Pancreas (tissue), 10 donors: ENCODE data around the gene WNT6. TPM values are rescaled to one million over a fixed set of nuclear protein-coding genes. Genes with fewer than 3 reads are reported as not detected.

ENCODE experiments used
- ATAC-seq, 4 donors: fragments of 200-7000 bp; cut with Tn5 transposase; one replicate each; pipeline versions ENCODE4 v1.8.0 to v1.9.1; 2020; ENCODE audit warnings: mild to moderate bottlenecking in 4 of 4, moderate library complexity in 4 of 4
- DNase-seq, 6 donors: peaks; one replicate each; pipeline ENCODE4 v3.0.0-alpha.2; 2020
- FAIRE-seq: peaks from 2 replicates; lab custom pipeline; 2012; peaks lifted over from hg19 to GRCh38; lab: Jason Lieb, UNC
- H3K27ac ChIP-seq, 4 donors: fragments of 200-600 bp; sonication (generic); 1 replicate in 3 of 4; 2 replicates in 1 of 4; pipeline versions ENCODE4 v1.5.0 to v1.8.0; 2020
- H3K27me3 ChIP-seq, 4 donors: fragments of 200-600 bp; one replicate each; pipeline ENCODE4 v1.8.0; 2021
- H3K36me3 ChIP-seq, 3 donors: fragments of 200-600 bp; sonication (generic) in 1 of 3; one replicate each; pipeline versions ENCODE4 v1.5.0 to v1.8.0; 2020 to 2021
- H3K4me1 ChIP-seq, 3 donors: fragments of 200-600 bp; one replicate each; pipeline ENCODE4 v1.8.0; 2021
- H3K4me3 ChIP-seq, 4 donors: fragments of 200-600 bp; sonication (generic) in 2 of 4; one replicate each; pipeline versions ENCODE4 v1.5.0 to v1.8.0; 2020 to 2021
- H3K9me3 ChIP-seq, 4 donors: fragments of 200-600 bp; one replicate each; pipeline ENCODE4 v1.8.0; 2021
- CTCF ChIP-seq, 4 donors: fragments of 200-600 bp; sonication (generic) in 3 of 4; IDR thresholded peaks; one replicate each; pipeline versions ENCODE4 v1.5.0 to v1.8.0; 2021; ENCODE audit warnings: antibody characterized with exemption in 4 of 4
- WGBS, 2 donors: extraction: QIAGEN DNeasy Blood & Tissue Kit; methylation state at CpG; one replicate each; pipeline ENCODE4 v1.1.7; 2013; 5-methylcytosine and 5-hydroxymethylcytosine counted together
- intact Hi-C, 3 donors: fragments of 100-400 bp; cut with DNase I; formaldehyde crosslinking; loops; one replicate each; pipeline versions ENCODE4 v1.11.1 to v1.14.2; 2022
- polyA plus RNA-seq, 2 donors: library from polyadenylated mRNA; stranded (reverse); fragments of 200-250 nt; gene quantifications; one replicate each; pipeline ENCODE4 v1.2.3, GENCODE V29; 2013
- total RNA-seq, 6 donors: library from RNA; stranded (reverse); fragmentation: NEBNext Ultra II Directional in 4 of 6; extraction: Animal tissue kit (Norgen Biotek cat#: 25700) in 4 of 6; gene quantifications; one replicate each; pipeline versions ENCODE4 v1.2.1 to v1.2.4, GENCODE V29; 2021 to 2023
- donor health status: healthy with polysubstance abuse.
- donor health status: DM: no; HTN: no; CAD: no; lungs with moderate emphysema.
- donor health status: DM: no; HTN: no; CAD: no.
- donor health status: control.
- donor health status: control.
- donor health status: Bipolar disorder and iron deficiency.
- donor health status: DM: yes; HTN: yes; CAD: no.
- donor health status: DM: no; HTN: no; CAD: no.
- donor health status: DM: no; HTN: no; CAD: no.
- donor health status: DM: yes; HTN: yes; CAD: no.

Gene WNT6
- total and polyA plus RNA-seq, 8 donors: 0.09 to 1.2 (median 0.32) TPM; not detected in 1

- H3K36me3 ChIP-seq: peaks cover 0 to 3% (median 0%) of the 10 kb centered on the region in 3 donors
- intact Hi-C loops: no loop called here
- WGBS, 2 donors: 88 to 94% methylated on average over 2 of the region's 2 CpGs
- no peaks in the 10 kb centered on the region for H3K4me1 ChIP-seq
- no peaks in the 10 kb centered on the region for H3K27me3 ChIP-seq
- no peak for DNase-seq
- H3K4me3 ChIP-seq: no peak overlapping the region
- H3K9me3 ChIP-seq: no peaks in the 10 kb centered on the region
- TF ChIP-seq CTCF (IDR thresholded peaks at IDR 0.05): no peak
- H3K27ac ChIP-seq: no peak overlapping the region
- no peak for ATAC-seq
- no peak for FAIRE-seq
Measured at GRCh38 chr2:218816561-218817011, 43.0 kb upstream of the WNT6 start.

DNA sequence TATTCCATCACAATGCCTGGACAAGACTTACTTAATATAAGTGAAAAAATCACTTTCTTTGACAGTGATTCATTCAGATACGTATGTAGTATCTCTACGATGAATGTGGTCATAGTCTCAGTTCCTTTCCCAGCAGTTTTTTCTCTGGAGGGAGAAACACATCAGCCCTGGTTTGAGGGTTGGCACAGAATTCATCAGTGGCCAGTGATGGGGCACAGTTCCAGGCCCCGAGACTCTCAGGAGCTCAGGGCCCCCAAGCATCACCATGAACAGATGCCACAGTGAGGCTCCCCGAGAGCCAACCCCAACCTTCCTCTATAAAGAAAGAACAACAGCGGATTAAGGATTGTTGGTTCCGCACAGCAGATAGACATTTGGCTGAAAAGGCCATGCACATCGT, 40.5 kb upstream of the WNT6 start:
- no peak overlapping the region for H3K27ac ChIP-seq
- 89 to 92% methylated on average over 7 of the region's 7 CpGs for WGBS, 2 donors
- no peak for TF ChIP-seq CTCF (IDR thresholded peaks at IDR 0.05)
- no peaks in the 10 kb centered on the region for H3K36me3 ChIP-seq
- FAIRE-seq: no peak
- H3K9me3 ChIP-seq: no peaks in the 10 kb centered on the region
- H3K4me3 ChIP-seq: no peak overlapping the region
- intact Hi-C loops: no loop called here
- H3K27me3 ChIP-seq: no peaks in the 10 kb centered on the region
- no peak for ATAC-seq
- no peaks in the 10 kb centered on the region for H3K4me1 ChIP-seq
- DNase-seq: no peak

GRCh38 chr2:218820746-218821369, 38.7 kb upstream of the WNT6 start:
- H3K27me3 ChIP-seq: no peaks in the 10 kb centered on the region
- no peak for ATAC-seq
- FAIRE-seq: no peak
- intact Hi-C loops: no loop called here
- no peaks in the 10 kb centered on the region for H3K4me1 ChIP-seq
- no peaks in the 10 kb centered on the region for H3K36me3 ChIP-seq
- no peak overlapping the region for H3K27ac ChIP-seq
- WGBS, 2 donors: 91 to 92% methylated on average over 15 of the region's 15 CpGs
- H3K4me3 ChIP-seq: no peak overlapping the region
- no peaks in the 10 kb centered on the region for H3K9me3 ChIP-seq
- TF ChIP-seq CTCF (IDR thresholded peaks at IDR 0.05): no peak
- DNase-seq: no peak

DNA sequence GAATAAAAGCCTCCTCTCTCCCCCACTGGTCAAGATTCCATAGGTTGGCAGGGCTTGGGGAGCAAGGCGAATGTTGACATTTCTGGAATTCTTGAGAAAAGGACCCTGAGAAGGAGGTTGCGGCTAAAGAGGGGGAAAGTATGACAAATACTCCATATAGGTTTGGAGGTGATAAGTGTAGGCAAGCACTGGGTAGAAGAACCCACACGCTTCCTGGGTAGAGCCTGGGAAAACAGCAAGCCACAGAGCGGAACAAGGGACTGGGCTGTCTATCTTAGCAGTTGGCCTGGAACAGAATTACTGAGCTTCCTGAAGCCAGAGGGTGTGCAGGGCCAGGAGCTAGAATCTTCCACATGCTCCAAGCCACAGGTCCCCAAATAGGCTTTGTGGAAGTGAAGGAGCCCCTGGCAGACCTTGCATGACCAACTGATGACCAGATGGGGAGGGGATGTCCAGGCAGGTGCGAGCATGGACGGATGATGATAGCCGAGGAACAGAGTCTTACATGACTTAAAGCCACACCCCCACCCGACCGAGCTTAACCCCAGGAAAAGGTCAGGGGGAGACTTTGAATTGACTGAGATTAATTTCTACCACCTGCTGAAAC, 37.9 kb upstream of the WNT6 start:
- H3K9me3 ChIP-seq: no peaks in the 10 kb centered on the region
- DNase-seq (no peak), ATAC-seq (no peak), FAIRE-seq (no peak)
- H3K36me3 ChIP-seq: no peaks in the 10 kb centered on the region
- H3K27me3 ChIP-seq: no peaks in the 10 kb centered on the region
- no peaks in the 10 kb centered on the region for H3K4me1 ChIP-seq
- WGBS, 2 donors: 57 to 72% methylated on average over 9 of the region's 9 CpGs
- H3K4me3 ChIP-seq: no peak overlapping the region
- no peak overlapping the region for H3K27ac ChIP-seq
- no peak for TF ChIP-seq CTCF (IDR thresholded peaks at IDR 0.05)
- intact Hi-C loops: no loop called here

GRCh38 chr2:218822622-218823021, 37.0 kb upstream of the WNT6 start:
- TF ChIP-seq CTCF (IDR thresholded peaks at IDR 0.05): no peak

More at GRCh38 chr2:218822622-218823021, 37.0 kb upstream of the WNT6 start:
- no peaks in the 10 kb centered on the region for H3K9me3 ChIP-seq
- no peaks in the 10 kb centered on the region for H3K36me3 ChIP-seq
- no peak overlapping the region for H3K4me3 ChIP-seq
- FAIRE-seq: no peak
- H3K4me1 ChIP-seq: no peaks in the 10 kb centered on the region
- WGBS, 2 donors: 48 to 51% methylated on average over 7 of the region's 7 CpGs
- intact Hi-C loops: no loop called here
- H3K27ac ChIP-seq: no peak overlapping the region
- H3K27me3 ChIP-seq: no peaks in the 10 kb centered on the region
- no peak for DNase-seq
- no peak for ATAC-seq
